NCI-H446 treated with DMSO at 0.1 percent for 48 hours (cell line): ENCODE data around the gene EPS8.
"Not testable (repeated sequence)": the region's sequence is repeated elsewhere in the genome, so short reads cannot be mapped to it uniquely, and the experiment has no call there.

Experiments
- DNase-seq: peaks from one replicate; lab custom pipeline; 2025; lab: John Stamatoyannopoulos, UW

EPS8 gene

GRCh38 chr12:15756822-15757221 is 32.4 kb downstream of the EPS8 start:
- DNase-seq: no peak

DNA sequence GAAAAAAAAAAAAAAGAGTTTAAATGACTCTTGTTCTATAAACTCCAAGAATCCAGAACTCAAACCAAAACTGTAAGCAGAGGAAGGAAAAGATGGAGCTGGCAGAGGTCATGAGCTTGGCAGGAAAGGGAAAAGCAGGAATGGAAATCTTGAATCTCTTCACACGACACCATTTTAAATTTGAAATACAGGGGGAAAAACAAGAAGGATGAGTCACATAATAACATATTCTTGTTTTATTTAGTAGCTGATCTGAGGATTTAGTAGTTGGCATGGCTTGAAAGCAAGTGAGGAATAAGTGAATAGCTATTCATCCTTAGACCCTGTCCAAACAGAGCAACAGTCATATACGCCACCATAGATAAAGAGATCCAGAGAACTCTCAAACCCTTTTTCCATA is 35.0 kb downstream of the EPS8 start:
- no peak for DNase-seq

- DNase-seq: no peak
These were observed 36.4 kb downstream of the EPS8 start for GRCh38 chr12:15752785-15753184.

DNA sequence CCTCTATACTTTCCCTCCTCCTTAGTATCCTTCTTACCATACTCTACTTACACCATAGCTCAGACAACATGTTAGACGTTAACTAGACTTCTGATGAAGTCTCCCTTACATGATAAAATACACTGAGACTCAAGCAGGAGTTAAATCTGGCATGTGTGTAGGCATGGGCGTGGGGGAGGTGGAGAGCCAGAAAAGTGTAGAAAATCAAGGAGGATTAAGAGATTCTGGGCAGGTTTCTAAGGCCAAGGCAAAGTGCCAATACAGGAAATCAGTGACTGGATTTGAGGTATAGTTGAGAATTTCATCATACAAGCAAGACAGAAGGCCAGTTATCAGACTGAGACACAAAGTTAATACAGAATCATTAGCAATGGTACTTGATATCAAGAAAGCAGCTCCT is 37.4 kb downstream of the EPS8 start:
- no peak for DNase-seq

DNA sequence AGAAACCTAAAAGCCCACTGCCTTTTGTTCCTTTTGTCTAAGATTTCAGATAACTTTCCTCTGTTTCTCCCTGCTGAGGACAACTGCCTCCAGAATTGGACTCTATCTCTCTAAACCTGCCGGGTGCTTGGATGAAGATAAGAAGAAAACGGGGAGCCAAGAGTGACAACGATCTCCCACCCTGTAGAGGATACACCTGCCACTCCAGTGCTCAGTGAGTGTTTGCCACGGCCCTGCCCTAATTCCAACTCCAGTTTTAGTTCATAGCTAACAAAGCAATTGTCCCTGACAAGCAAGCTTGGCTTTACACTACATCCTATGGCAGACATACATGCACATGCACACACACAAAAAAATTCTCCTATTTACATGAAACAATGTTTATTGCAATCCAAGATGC is 39.3 kb downstream of the EPS8 start:
- no peak for DNase-seq

- not testable (repeated sequence) for DNase-seq
These were observed 47.3 kb downstream of the EPS8 start for GRCh38 chr12:15741870-15742269.

GRCh38 chr12:15741082-15741481 is 48.1 kb downstream of the EPS8 start:
- DNase-seq: no peak

GRCh38 chr12:15740389-15740788 is 48.8 kb downstream of the EPS8 start:
- DNase-seq: not testable (repeated sequence)

GRCh38 chr12:15738438-15739015 is 50.7 kb downstream of the EPS8 start:
- DNase-seq: no peak

DNA sequence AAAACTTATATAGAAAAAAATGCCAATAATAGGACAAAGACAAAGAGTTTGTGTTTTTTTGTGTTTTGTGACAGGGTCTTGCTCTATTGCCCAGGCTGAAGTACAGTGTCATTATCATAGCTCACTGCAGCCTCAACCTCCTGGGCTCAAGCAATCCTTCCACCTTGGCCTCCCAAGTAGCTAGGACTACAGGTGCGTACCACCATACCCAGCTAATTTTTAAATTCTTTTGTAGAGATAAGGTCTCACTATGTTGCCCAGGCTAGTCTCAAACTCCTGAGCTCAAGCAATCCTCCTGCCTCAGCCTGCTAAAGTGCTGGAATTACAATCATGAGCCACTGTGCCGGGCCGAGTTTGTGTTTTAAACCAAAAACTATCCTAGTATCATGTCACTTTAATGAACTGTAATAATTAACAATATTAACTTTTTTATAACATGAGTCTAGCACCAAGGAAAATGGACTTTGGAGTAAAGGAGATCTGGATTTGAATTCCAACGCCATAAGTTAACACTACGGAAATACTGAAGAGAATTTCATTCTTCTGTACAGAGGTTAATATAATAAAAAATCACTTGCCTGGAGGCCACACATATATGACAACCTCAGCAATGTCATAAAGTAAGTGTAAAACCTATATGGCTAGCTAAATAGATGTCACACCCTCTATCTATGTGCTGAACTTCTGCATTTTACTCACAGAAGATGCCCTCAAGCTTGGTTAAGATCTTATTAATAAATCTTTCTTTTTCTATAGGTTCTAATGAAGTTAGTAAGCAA is 53.2 kb downstream of the EPS8 start:
- DNase-seq: no peak

DNA sequence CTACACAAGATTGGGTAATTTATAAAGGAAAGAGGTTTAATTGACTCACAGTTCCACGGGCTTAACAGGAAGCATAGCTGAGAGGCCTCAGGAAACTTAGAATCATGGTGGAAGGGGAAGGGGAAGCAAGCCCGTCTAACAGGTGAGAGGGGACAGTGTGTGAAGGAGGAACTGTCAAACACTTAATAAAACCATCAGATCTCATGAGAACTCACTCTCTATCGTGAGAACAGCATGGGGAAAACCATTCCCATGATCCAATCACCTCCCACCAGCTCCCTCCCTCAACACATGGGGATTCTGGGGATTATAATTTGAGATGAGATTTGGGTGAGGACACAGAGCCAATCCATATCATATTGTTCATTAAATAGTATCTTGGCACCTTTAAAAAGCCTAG is 56.1 kb downstream of the EPS8 start:
- DNase-seq: no peak

DNA sequence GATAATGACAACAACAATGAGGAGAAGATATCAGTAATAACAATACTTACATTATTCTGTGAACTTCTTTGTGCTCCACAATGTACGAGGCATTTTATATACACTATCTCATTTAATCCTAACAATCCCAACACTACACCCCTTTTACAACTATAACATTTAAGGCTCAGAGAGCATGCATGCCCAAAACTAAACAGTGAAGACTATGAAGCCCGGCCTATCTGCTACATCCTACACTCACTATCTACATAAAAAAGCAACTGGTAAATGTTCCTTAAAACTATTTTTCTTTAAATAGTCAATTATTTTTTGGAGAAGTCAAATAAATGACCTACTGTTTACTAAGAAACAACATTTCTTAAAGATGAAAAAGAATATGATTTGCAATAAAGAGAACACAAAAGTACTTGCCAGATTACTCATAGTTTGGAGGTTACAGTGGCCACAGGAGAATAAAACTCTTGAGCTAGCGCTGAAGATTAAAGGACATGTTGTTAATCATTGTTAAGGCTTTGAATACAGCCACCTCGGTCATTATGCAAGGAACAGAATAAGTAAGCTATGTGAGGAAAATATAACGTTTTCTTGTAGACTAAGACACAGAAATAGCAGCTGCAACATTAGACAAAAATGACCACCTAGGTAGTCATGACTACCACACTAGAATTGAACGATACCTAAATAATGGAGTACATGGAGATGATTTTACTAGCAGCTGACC is 56.7 kb downstream of the EPS8 start:
- no peak for DNase-seq

GRCh38 chr12:15731940-15732339 is 57.2 kb downstream of the EPS8 start:
- no peak for DNase-seq

DNA sequence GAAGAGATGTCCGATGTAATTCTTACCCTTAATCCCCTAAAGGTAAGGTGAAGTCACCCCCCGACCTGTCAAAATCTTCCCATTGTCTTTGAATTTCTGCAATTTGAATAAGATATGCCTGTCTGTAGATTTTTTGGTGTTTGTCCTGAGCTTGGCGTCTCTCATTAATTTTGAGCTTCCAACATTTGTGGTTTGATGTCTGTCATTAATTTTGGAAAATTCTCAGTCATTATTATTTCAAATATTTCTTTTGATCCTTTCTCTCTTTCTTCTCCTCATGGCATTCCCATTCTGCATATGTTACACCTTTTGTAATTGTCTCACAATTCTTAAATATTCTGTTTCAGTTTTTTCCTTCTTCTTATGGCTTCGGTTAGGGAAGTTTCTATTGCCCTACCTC is 60.1 kb downstream of the EPS8 start:
- DNase-seq: no peak

DNA sequence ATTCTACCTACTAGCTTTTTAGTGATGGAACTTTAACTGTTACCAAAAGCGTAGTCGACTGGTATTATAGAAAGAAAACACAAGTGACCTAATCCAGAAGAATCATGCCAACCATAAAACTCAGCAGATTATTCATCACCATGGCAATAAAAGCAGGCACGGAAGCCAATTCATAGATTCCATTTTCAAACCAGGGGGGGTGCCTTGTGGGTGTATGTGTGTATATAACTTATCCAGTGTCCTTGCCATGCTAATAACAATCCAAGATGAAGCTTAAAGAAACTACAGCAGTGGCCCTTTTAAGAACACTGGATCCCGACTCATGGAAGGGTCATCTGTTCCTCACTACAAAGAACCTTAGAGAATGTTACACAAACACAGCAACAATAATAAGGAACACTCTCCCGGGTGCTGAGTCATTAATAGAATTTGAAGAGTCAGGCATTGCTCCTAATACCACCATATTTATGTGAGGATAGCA is 61.0 kb downstream of the EPS8 start:
- no peak for DNase-seq

DNA sequence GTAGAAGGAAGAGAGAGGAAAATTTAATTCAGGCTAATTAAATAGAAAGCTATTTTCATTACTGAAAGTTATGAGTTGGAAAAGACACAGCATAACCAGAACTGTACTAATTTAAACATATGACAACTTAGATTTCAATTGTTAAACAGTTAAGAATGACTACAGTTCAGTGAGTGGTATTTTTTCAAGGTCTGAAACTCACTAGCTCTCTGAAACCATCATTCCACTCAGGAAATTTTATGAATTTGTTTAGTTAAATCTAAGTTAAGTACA is 62.4 kb downstream of the EPS8 start:
- DNase-seq: no peak

DNA sequence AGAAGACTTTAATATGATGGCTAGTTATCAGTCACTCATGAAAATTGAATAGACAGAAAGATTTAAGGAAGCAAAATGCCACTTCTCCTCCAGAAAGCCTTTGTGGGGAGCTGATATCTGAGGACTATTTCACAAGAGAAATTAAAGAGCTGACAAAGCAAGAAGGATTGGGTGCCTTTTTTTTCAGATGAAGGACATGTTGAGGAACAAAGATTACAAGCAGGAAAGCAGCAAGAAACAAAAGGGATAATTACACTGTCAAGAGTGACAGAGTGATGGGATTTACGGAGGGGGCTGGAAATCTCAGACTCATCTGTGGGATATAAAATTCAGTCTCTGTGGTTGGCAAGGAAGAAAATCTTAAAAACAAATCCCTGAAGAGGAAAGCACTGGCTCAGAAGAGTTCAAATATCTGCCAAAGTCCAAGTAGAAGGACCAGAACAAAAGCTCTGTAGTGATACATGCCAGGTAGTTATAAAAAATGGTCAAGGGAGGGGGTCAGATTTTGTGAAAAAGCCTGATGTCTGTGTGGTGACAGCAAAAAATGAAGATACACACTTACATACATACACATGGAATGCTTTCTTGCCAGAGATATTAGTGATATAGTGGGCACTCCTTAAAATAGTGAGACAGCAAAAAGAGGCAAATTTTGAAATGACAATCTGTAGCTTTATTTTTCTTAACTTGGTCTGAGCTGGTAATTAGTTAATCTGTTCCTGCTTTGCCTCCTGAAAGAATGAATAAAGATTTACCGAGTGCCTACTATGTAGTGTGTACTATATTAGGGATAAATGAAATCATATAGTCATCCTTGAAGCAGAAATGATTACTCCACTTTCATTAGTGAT is 62.9 kb downstream of the EPS8 start:
- DNase-seq: no peak

- no peak for DNase-seq
These were observed 66.2 kb downstream of the EPS8 start for GRCh38 chr12:15722951-15723350.

DNA sequence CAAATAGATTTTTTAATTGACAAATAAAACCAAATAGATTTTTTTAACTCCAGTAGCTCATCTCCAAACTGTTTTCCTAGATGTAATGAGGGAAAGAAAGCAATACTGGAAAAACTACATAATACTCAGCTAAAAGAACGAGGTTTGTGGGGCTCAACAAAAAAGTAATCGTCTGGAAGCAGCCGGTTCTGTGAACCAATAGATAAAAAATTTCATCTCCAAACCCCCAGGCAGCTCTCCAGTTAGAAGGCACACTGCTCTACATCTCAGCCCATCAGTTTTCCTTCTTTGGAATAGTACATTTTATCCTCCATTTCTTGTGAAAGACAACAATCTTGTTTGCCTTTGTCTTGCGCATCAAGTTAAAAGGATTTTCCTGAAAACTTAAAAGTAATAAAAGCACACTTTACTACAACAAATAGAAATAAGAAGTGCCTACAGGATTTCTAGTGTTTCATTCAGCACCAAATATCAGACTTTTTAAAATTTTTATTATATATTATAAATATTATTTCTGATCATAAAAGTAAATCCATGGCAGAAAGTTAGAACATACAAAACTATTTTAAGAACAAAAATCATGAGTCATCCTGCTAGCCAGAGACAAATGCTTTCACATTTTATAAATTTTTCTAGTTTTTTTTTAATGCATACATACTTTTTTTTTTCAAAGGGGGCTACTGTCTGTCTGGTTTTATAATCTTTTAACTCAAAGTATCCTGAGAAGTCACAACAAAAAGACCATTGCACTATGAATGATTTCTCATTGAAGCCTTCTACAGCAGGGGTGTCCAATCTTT is 67.7 kb downstream of the EPS8 start:
- no peak for DNase-seq

DNA sequence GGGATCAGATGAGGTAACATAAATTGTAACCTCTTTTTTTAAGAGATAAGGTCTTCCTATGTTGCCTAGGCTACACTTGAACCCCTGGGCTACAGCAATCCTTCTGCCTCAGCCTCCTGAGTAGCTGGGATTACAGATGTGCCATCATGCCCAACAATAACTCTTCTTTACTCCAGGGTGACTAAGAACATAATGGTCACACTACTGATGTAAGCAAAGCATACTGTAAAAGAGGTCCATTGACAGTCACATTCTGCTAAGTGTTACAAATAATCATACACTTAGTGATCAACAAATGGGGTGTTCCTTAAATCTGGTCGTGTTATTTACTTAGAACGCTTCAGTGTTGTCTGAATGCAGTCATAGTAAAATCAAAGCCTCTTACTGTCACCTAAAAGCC is 68.9 kb downstream of the EPS8 start:
- DNase-seq: no peak

GRCh38 chr12:15719230-15719629 is 70.0 kb downstream of the EPS8 start:
- DNase-seq: no peak
